ENCODE data around the gene ZNF181. TPM values are rescaled to one million over a fixed set of nuclear protein-coding genes. Genes with fewer than 3 reads are reported as not detected.

Gene ZNF181
- total RNA-seq, 1 experiment from 2014 or later: 8.1 TPM

DNA sequence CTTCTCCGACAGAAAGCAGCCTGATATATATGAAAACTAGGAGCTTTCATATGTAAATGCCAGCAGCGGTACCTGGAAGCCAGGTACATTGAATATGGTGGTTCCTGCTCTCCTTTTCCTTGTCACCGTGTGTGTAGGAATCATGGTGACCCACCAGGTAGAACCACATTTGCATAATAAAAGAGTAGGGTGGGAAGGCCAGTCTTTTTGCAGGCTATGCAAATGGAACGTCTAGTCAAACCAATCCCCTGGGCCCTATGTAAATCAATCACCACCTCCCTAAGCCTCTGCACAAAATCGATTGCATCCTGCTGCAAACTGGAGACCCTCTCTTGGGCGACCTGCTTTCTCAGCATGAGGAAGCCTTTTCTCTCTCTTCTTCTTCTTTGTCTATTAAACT lies 22.2 kb upstream of the ZNF181 start:
- Mint-ChIP-seq H3K9me3 (ENCODE audit: unreplicated experiment) (peaks cover 14% of the 10 kb centered on the region), H3K36me3 (ENCODE audit: insufficient read depth, unreplicated experiment) (no peaks in the 10 kb centered on the region), H3K27ac (ENCODE audit: low read depth, unreplicated experiment) (no peak overlapping the region), H3K4me3 (ENCODE audit: unreplicated experiment) (no peak overlapping the region), H3K4me1 (ENCODE audit: insufficient read depth, unreplicated experiment) (peaks cover 6% of the 10 kb centered on the region), H3K27me3 (ENCODE audit: insufficient read depth, unreplicated experiment) (no peaks in the 10 kb centered on the region)
- POLR2A ChIA-PET: interaction anchor here (0.6 kb wide), 1 partner anchor 272 kb away, joined by 4 read pairs; no protein-coding TSS in a partner anchor
- TF ChIP-seq, protein P1, sequence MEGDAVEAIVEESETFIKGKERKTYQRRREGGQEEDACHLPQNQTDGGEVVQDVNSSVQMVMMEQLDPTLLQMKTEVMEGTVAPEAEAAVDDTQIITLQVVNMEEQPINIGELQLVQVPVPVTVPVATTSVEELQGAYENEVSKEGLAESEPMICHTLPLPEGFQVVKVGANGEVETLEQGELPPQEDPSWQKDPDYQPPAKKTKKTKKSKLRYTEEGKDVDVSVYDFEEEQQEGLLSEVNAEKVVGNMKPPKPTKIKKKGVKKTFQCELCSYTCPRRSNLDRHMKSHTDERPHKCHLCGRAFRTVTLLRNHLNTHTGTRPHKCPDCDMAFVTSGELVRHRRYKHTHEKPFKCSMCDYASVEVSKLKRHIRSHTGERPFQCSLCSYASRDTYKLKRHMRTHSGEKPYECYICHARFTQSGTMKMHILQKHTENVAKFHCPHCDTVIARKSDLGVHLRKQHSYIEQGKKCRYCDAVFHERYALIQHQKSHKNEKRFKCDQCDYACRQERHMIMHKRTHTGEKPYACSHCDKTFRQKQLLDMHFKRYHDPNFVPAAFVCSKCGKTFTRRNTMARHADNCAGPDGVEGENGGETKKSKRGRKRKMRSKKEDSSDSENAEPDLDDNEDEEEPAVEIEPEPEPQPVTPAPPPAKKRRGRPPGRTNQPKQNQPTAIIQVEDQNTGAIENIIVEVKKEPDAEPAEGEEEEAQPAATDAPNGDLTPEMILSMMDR (IDR thresholded peaks at IDR 0.05; ENCODE audit: unreplicated experiment): no peak
- intact Hi-C loops (cut with micrococcal nuclease): loop anchor here (1.0 to 5.0 kb wide), 3 partner anchors 73 to 670 kb away; no protein-coding TSS in a partner anchor
- no TSS peak for BruUV-seq (replicated peaks)
- CTCF ChIA-PET: interaction anchor here (0.5 to 2.7 kb wide), 21 partner anchors 13 to 934 kb away, joined by 3 to 17 read pairs (median 4); no protein-coding TSS in a partner anchor
- DNase-seq (ENCODE audit: unreplicated experiment): no peak

DNA sequence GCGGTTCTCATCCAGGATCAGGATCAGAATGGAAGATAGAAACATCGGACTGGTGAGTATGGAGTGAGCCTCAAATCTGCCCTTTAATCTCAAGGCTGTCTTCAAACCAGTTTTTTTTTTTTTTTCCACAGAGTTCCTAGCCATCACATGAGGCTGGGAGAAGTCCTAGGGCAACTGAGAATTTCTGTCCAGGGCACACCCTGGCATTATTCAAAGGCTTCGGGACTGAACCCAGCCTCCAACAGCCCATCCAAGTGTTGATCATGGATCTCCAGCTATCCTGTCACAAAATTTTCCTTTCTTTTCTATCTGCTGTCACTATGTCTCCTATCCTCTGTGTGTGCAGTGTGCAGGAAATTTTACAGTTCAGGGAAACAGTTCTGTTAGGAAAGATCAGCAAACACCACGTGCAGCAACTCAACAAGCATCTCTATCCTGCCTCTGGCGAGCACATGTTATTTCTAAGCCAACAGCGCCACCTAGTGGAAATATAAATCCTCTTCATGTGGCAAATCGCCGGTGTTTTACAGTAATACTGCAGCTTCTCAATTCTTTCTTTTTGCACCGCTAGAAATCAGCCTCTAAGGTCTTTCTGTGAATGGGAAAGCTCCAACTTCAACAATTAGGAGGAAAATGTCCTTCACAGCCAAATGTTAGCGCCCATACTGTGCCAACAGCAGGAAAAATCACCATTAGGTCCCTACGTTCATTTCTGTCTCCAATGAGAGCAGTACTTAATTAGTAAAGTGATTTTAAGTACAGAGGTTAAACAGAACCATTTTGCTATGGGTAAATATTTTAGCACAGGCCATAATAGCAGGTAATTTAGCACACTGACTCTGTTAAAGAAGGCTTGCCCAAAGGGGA lies 21.4 kb upstream of the ZNF181 start:
- TF ChIP-seq, protein P1 (IDR thresholded peaks at IDR 0.05; ENCODE audit: unreplicated experiment): peak; percentile 68
- intact Hi-C loops (cut with micrococcal nuclease): loop anchor here (1.0 to 5.0 kb wide), 3 partner anchors 73 to 670 kb away; no protein-coding TSS in a partner anchor
- H3K27ac Mint-ChIP-seq (ENCODE audit: low read depth, unreplicated experiment): no peak overlapping the region
- peak; percentile 86 for DNase-seq (ENCODE audit: unreplicated experiment)
- ChIA-PET CTCF (interaction anchor here (0.5 to 2.7 kb wide), 34 partner anchors 9 to 1283 kb away, joined by 3 to 17 read pairs (median 4); no protein-coding TSS in a partner anchor), POLR2A (interaction anchor here (0.6 kb wide), 1 partner anchor 30 kb away, joined by 4 read pairs; no protein-coding TSS in a partner anchor)
- peaks cover 14% of the 10 kb centered on the region for H3K9me3 Mint-ChIP-seq (ENCODE audit: unreplicated experiment)
- no peak overlapping the region for H3K4me3 Mint-ChIP-seq (ENCODE audit: unreplicated experiment)
- H3K4me1 Mint-ChIP-seq (ENCODE audit: insufficient read depth, unreplicated experiment): peaks cover 6% of the 10 kb centered on the region
- no peaks in the 10 kb centered on the region for H3K27me3 Mint-ChIP-seq (ENCODE audit: insufficient read depth, unreplicated experiment)
- H3K36me3 Mint-ChIP-seq (ENCODE audit: insufficient read depth, unreplicated experiment): no peaks in the 10 kb centered on the region
- no TSS peak for BruUV-seq (replicated peaks)

DNA sequence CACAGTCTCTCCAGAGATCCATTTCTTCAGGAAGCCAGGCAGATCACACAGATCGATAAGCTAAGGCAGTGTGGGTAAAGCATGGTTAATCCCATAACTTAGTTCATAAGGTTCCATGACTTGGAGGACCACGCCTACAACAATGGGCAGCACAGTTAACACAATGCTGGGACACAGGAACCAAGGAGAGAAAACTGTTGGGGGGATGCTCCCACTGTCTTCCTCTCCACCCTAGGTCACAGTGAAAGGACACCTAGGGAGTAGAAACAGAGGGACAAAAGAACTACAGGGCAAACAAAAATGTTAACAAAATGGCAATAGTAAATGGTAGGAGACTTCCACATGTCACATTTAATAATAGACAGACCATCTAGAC lies 20.8 kb upstream of the ZNF181 start:
- intact Hi-C loops (cut with micrococcal nuclease): loop anchor here (5.0 kb wide), 1 partner anchor 671 kb away; no protein-coding TSS in a partner anchor
- Mint-ChIP-seq H3K36me3 (ENCODE audit: insufficient read depth, unreplicated experiment) (no peaks in the 10 kb centered on the region), H3K27me3 (ENCODE audit: insufficient read depth, unreplicated experiment) (no peaks in the 10 kb centered on the region), H3K4me3 (ENCODE audit: unreplicated experiment) (no peak overlapping the region), H3K9me3 (ENCODE audit: unreplicated experiment) (peaks cover 14% of the 10 kb centered on the region), H3K4me1 (ENCODE audit: insufficient read depth, unreplicated experiment) (peaks cover 6% of the 10 kb centered on the region), H3K27ac (ENCODE audit: low read depth, unreplicated experiment) (no peak overlapping the region)
- CTCF ChIA-PET: interaction anchor here (0.7 to 2.7 kb wide), 23 partner anchors 8 to 1283 kb away, joined by 3 to 17 read pairs (median 4); no protein-coding TSS in a partner anchor
- TF ChIP-seq, protein P1 (IDR thresholded peaks at IDR 0.05; ENCODE audit: unreplicated experiment): no peak
- POLR2A ChIA-PET: no interaction called here
- DNase-seq (ENCODE audit: unreplicated experiment): no peak
- BruUV-seq (replicated peaks): no TSS peak

DNA sequence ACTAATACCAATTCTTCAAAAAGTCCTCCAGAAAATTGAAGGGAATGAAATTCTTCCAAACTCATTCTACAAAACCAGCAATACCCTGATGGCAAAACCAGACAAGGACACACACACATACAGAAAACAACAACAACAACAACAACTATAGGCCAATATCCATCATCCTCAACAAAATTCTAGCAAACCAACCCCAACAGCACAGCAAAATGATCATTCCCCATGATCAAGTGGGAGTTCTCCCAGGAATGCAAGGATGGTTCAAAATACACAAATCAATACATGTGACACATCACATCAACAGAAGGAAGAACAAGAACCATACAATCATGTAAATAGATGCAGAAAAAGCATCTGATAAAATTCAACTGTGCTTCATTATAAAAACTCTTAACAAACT lies 18.7 kb upstream of the ZNF181 start:
- CTCF ChIA-PET: interaction anchor here (0.6 kb wide), 1 partner anchor 76 kb away, joined by 3 read pairs; no protein-coding TSS in a partner anchor
- H3K4me1 Mint-ChIP-seq (ENCODE audit: insufficient read depth, unreplicated experiment): peaks cover 6% of the 10 kb centered on the region
- no peaks in the 10 kb centered on the region for H3K27me3 Mint-ChIP-seq (ENCODE audit: insufficient read depth, unreplicated experiment)
- POLR2A ChIA-PET: no interaction called here
- no TSS peak for BruUV-seq (replicated peaks)
- no peaks in the 10 kb centered on the region for H3K36me3 Mint-ChIP-seq (ENCODE audit: insufficient read depth, unreplicated experiment)
- H3K4me3 Mint-ChIP-seq (ENCODE audit: unreplicated experiment): no peak overlapping the region
- no peak for DNase-seq (ENCODE audit: unreplicated experiment)
- peaks cover 14% of the 10 kb centered on the region for H3K9me3 Mint-ChIP-seq (ENCODE audit: unreplicated experiment)
- TF ChIP-seq, protein P1 (IDR thresholded peaks at IDR 0.05; ENCODE audit: unreplicated experiment): no peak
- intact Hi-C loops (cut with micrococcal nuclease): no loop called here
- H3K27ac Mint-ChIP-seq (ENCODE audit: low read depth, unreplicated experiment): no peak overlapping the region

Data from MCF 10A (cell line).